Erythroblast (primary cell): ENCODE results near the gene PAQR4.
A peak's percentile ranks its signal among the peaks of the same experiment; 100 is the strongest.

Experiments used
- GATA1 ChIP-seq: IDR thresholded peaks from 2 replicates; pipeline ENCODE4 v1.6.1; 2011; ENCODE audit warnings: low read depth, mild to moderate bottlenecking, control low read depth, low read length, moderate library complexity
- POLR2A ChIP-seq: IDR thresholded peaks from 2 replicates; pipeline ENCODE4 v1.6.1; 2011; ENCODE audit warnings: mild to moderate bottlenecking, low read length

GRCh38 chr16:3020604-3021448, 51.7 kb downstream of the PAQR4 start:
- TF ChIP-seq POLR2A, result peak; percentile 45
- TF ChIP-seq GATA1, result no peak
